Activated T-helper 2 cell treated with anti-CD3 and anti-CD28 coated beads, Interferon-gamma antibody, Interleukin-2, Interleukin-4, amounts not matched to agents 10 μg/mL and 5 μg/mL and 100 μg/mL, durations not matched to agents 14 hours and 24 hours and 36 hours (primary cell): Measurements from ENCODE around the gene TCF4. TPM values are rescaled to one million over a fixed set of nuclear protein-coding genes. Genes with fewer than 3 reads are reported as not detected.

Source experiments
- DNase-seq: peaks from one replicate; pipeline ENCODE4 v3.0.0; 2021; ENCODE audit warnings: low spot score
- H3K27ac Mint-ChIP-seq: one replicate; pipeline ENCODE4 v1.8.0; 2021; ENCODE audit warnings: mixed read lengths
- H3K27me3 Mint-ChIP-seq: one replicate; pipeline ENCODE4 v1.8.0; 2021; ENCODE audit warnings: low read depth, mixed read lengths
- H3K36me3 Mint-ChIP-seq: one replicate; pipeline ENCODE4 v1.8.0; 2021; ENCODE audit warnings: low read depth, mixed read lengths
- H3K4me1 Mint-ChIP-seq: one replicate; pipeline ENCODE4 v1.8.0; 2021; ENCODE audit warnings: low read depth, mixed read lengths
- H3K4me3 Mint-ChIP-seq: one replicate; pipeline ENCODE4 v1.8.0; 2021; ENCODE audit warnings: low read depth, mild to moderate bottlenecking, moderate library complexity, mixed read lengths
- H3K9me3 Mint-ChIP-seq: one replicate; pipeline ENCODE4 v1.8.0; 2021; ENCODE audit warnings: mixed read lengths
- intact Hi-C: fragments of 100-400 bp; cut with micrococcal nuclease; formaldehyde crosslinking; loops from one replicate; pipeline ENCODE4 v1.15.1; 2023
- total RNA-seq: library from RNA; stranded (reverse); gene quantifications from 2 replicates; pipeline ENCODE4 v1.2.3, GENCODE V29; 2022

TCF4 gene
- total RNA-seq, 1 donor from 2014 or later = 5.5 TPM

- H3K4me3 Mint-ChIP-seq = no peak overlapping the region
These were observed 5.7 kb downstream of the TCF4 start for GRCh38 chr18:55582325-55582724.

GRCh38 chr18:55579501-55580270 is 8.3 kb downstream of the TCF4 start:
- Mint-ChIP-seq H3K36me3 (no peaks in the 10 kb centered on the region), H3K4me1 (no peaks in the 10 kb centered on the region), H3K4me3 (no peak overlapping the region), H3K9me3 (no peaks in the 10 kb centered on the region), H3K27me3 (peaks cover 10% of the 10 kb centered on the region), H3K27ac (no peak overlapping the region)
- intact Hi-C loops = loop anchor here (10.0 kb wide), 2 partner anchors 235 to 1055 kb away; partner anchors contain the start of gene TXNL1
- DNase-seq = no peak

More at GRCh38 chr18:55582325-55582724, 5.7 kb downstream of the TCF4 start:
- no peak for DNase-seq
- peaks cover 30% of the 10 kb centered on the region for H3K27me3 Mint-ChIP-seq
- H3K9me3 Mint-ChIP-seq = no peaks in the 10 kb centered on the region
- H3K4me1 Mint-ChIP-seq = peaks cover 10% of the 10 kb centered on the region
- no peak overlapping the region for H3K27ac Mint-ChIP-seq
- intact Hi-C loops = loop anchor here (10.0 kb wide), 2 partner anchors 238 to 1052 kb away; partner anchors contain the start of gene TXNL1
- no peaks in the 10 kb centered on the region for H3K36me3 Mint-ChIP-seq

GRCh38 chr18:55577812-55578539 is 10.0 kb downstream of the TCF4 start:
- H3K36me3 Mint-ChIP-seq = no peaks in the 10 kb centered on the region
- intact Hi-C loops = no loop called here
- DNase-seq = no peak
- H3K4me3 Mint-ChIP-seq = no peak overlapping the region
- no peaks in the 10 kb centered on the region for H3K4me1 Mint-ChIP-seq
- H3K27ac Mint-ChIP-seq = no peak overlapping the region
- H3K9me3 Mint-ChIP-seq = no peaks in the 10 kb centered on the region
- H3K27me3 Mint-ChIP-seq = peaks cover 5% of the 10 kb centered on the region

GRCh38 chr18:55576001-55576400 is 12.0 kb downstream of the TCF4 start:
- intact Hi-C loops = no loop called here
- no peaks in the 10 kb centered on the region for H3K36me3 Mint-ChIP-seq
- H3K27me3 Mint-ChIP-seq = peaks cover 2% of the 10 kb centered on the region
- DNase-seq = no peak
- H3K4me3 Mint-ChIP-seq = no peak overlapping the region
- H3K27ac Mint-ChIP-seq = no peak overlapping the region
- H3K9me3 Mint-ChIP-seq = no peaks in the 10 kb centered on the region
- no peaks in the 10 kb centered on the region for H3K4me1 Mint-ChIP-seq

- no peaks in the 10 kb centered on the region for H3K9me3 Mint-ChIP-seq
- intact Hi-C loops = no loop called here
- H3K27me3 Mint-ChIP-seq = no peaks in the 10 kb centered on the region
- no peak for DNase-seq
- no peak overlapping the region for H3K4me3 Mint-ChIP-seq
- H3K4me1 Mint-ChIP-seq = no peaks in the 10 kb centered on the region
- no peak overlapping the region for H3K27ac Mint-ChIP-seq
- H3K36me3 Mint-ChIP-seq = no peaks in the 10 kb centered on the region
These were observed 12.9 kb downstream of the TCF4 start for GRCh38 chr18:55575066-55575465.

- H3K27ac Mint-ChIP-seq = no peak overlapping the region
- DNase-seq = no peak
- H3K27me3 Mint-ChIP-seq = no peaks in the 10 kb centered on the region
- no peak overlapping the region for H3K4me3 Mint-ChIP-seq
- intact Hi-C loops = no loop called here
- no peaks in the 10 kb centered on the region for H3K9me3 Mint-ChIP-seq
- no peaks in the 10 kb centered on the region for H3K36me3 Mint-ChIP-seq
- no peaks in the 10 kb centered on the region for H3K4me1 Mint-ChIP-seq
These were observed 14.6 kb downstream of the TCF4 start for GRCh38 chr18:55573386-55573785.

GRCh38 chr18:55570966-55571365 is 17.0 kb downstream of the TCF4 start:
- no peak overlapping the region for H3K27ac Mint-ChIP-seq
- DNase-seq = no peak
- intact Hi-C loops = no loop called here
- no peaks in the 10 kb centered on the region for H3K9me3 Mint-ChIP-seq
- H3K4me3 Mint-ChIP-seq = no peak overlapping the region
- H3K27me3 Mint-ChIP-seq = no peaks in the 10 kb centered on the region
- no peaks in the 10 kb centered on the region for H3K4me1 Mint-ChIP-seq
- no peaks in the 10 kb centered on the region for H3K36me3 Mint-ChIP-seq

GRCh38 chr18:55566456-55566935 is 21.5 kb downstream of the TCF4 start:
- H3K9me3 Mint-ChIP-seq = no peaks in the 10 kb centered on the region

GRCh38 chr18:55559739-55560138 is 28.3 kb downstream of the TCF4 start:
- Mint-ChIP-seq H3K4me3 (no peak overlapping the region), H3K9me3 (no peaks in the 10 kb centered on the region), H3K27ac (no peak overlapping the region), H3K4me1 (no peaks in the 10 kb centered on the region), H3K36me3 (no peaks in the 10 kb centered on the region), H3K27me3 (no peaks in the 10 kb centered on the region)
- intact Hi-C loops = no loop called here
- no peak for DNase-seq

More at GRCh38 chr18:55566456-55566935, 21.5 kb downstream of the TCF4 start:
- Mint-ChIP-seq H3K27me3 (no peaks in the 10 kb centered on the region), H3K27ac (no peak overlapping the region), H3K36me3 (no peaks in the 10 kb centered on the region), H3K4me3 (no peak overlapping the region), H3K4me1 (no peaks in the 10 kb centered on the region)
- DNase-seq = no peak
- intact Hi-C loops = no loop called here

- H3K27ac Mint-ChIP-seq = no peak overlapping the region
- intact Hi-C loops = no loop called here
- no peak for DNase-seq
- no peaks in the 10 kb centered on the region for H3K9me3 Mint-ChIP-seq
- H3K4me1 Mint-ChIP-seq = no peaks in the 10 kb centered on the region
- H3K36me3 Mint-ChIP-seq = no peaks in the 10 kb centered on the region
- no peak overlapping the region for H3K4me3 Mint-ChIP-seq
- H3K27me3 Mint-ChIP-seq = no peaks in the 10 kb centered on the region
These were observed 30.8 kb downstream of the TCF4 start for GRCh38 chr18:55557211-55557610.

- Mint-ChIP-seq H3K36me3 (no peaks in the 10 kb centered on the region), H3K27me3 (no peaks in the 10 kb centered on the region), H3K4me1 (no peaks in the 10 kb centered on the region), H3K4me3 (no peak overlapping the region), H3K27ac (no peak overlapping the region), H3K9me3 (no peaks in the 10 kb centered on the region)
- intact Hi-C loops = no loop called here
- DNase-seq = no peak
These were observed 32.5 kb downstream of the TCF4 start for GRCh38 chr18:55555395-55556027.

- no peaks in the 10 kb centered on the region for H3K4me1 Mint-ChIP-seq
These were observed 35.3 kb downstream of the TCF4 start for GRCh38 chr18:55552526-55553189.

More at GRCh38 chr18:55552526-55553189, 35.3 kb downstream of the TCF4 start:
- Mint-ChIP-seq H3K27ac (no peak overlapping the region), H3K27me3 (no peaks in the 10 kb centered on the region), H3K4me3 (no peak overlapping the region), H3K36me3 (no peaks in the 10 kb centered on the region), H3K9me3 (no peaks in the 10 kb centered on the region)
- no peak for DNase-seq
- intact Hi-C loops = no loop called here
